ENCODE measurements around the gene AGAP2. TPM values are rescaled to one million over a fixed set of nuclear protein-coding genes. Genes with fewer than 3 reads are reported as not detected.

AGAP2 gene
- total and polyA plus RNA-seq, 2 donors (not counting 1 experiment from before 2014, with no cell fraction given), result 22.2 to 27.0 TPM

GRCh38 chr12:57782243-57782607, 43.7 kb upstream of the AGAP2 start:
- H4K20me1 ChIP-seq (ENCODE audit: control insufficient read depth, insufficient read depth, low read length, poor library complexity, severe bottlenecking), result no peaks in the 10 kb centered on the region
- H3K79me2 ChIP-seq (ENCODE audit: control insufficient read depth, insufficient read depth, low read length), result peaks cover 25% of the 10 kb centered on the region
- H3K27ac ChIP-seq (ENCODE audit: low read length in 2 of 2), result no peak overlapping the region
- ChIA-PET CTCF (interaction anchor here (1.0 to 6.9 kb wide), 10 partner anchors 15 to 122 kb away, joined by 3 to 59 read pairs (median 6); partner anchors contain the start of genes CYP27B1 and MARCHF9), POLR2A (interaction anchor here (0.8 kb wide), 1 partner anchor 37 kb away, joined by 3 read pairs; no protein-coding TSS in a partner anchor)
- no peak for ATAC-seq (ENCODE audit: low read depth)
- H2AFZ ChIP-seq (ENCODE audit: insufficient read depth, low read depth, low read length, poor library complexity, severe bottlenecking), result peak overlapping the region; percentile 91
- intact Hi-C loops (cut with micrococcal nuclease), result loop anchor here (1.0 to 5.0 kb wide), 5 partner anchors 10 to 123 kb away; partner anchors contain the start of genes EEF1AKMT3 and METTL1
- H3K9me3 ChIP-seq (ENCODE audit: control extremely low read depth in 1 of 3, control insufficient read depth in 2 of 3, insufficient read depth in 1 of 3, low read length in 2 of 3), result no peaks in the 10 kb centered on the region
- Mint-ChIP-seq H3K4me3 (peak overlapping the region; percentile 100), H3K9me3 (ENCODE audit: insufficient read depth) (no peaks in the 10 kb centered on the region), H3K27ac (peak overlapping the region; percentile 96), H3K4me1 (peaks cover 18% of the 10 kb centered on the region), H3K27me3 (no peaks in the 10 kb centered on the region)
- WGBS (ENCODE audit: insufficient coverage), result 0% methylated on average over 1 of the region's 4 CpGs
- peaks cover 9 to 17% of the 10 kb centered on the region in 2 donors for H3K4me1 ChIP-seq (ENCODE audit: control insufficient read depth in 2 of 2, insufficient read depth in 2 of 2, low read length in 2 of 2)
- H3K9ac ChIP-seq (ENCODE audit: low read length), result peak overlapping the region; percentile 94
- H3K4me3 ChIP-seq (ENCODE audit: control extremely low read depth in 1 of 5, extremely low read depth in 1 of 5, insufficient read depth in 1 of 5, low read depth in 2 of 5, low read length in 4 of 5), result peak overlapping the region in 2 of 5 experiments; percentile 99 to 100
- DNase-seq, result no peak
- peaks cover 8 to 22% of the 10 kb centered on the region in 2 experiments for H3K36me3 ChIP-seq (replicated peaks in 1 of 2; ENCODE audit: control extremely low read depth in 1 of 2, control insufficient read depth in 1 of 2, extremely low read depth in 1 of 2, insufficient read depth in 2 of 2, low read length in 1 of 2)
- TF ChIP-seq, protein P1, sequence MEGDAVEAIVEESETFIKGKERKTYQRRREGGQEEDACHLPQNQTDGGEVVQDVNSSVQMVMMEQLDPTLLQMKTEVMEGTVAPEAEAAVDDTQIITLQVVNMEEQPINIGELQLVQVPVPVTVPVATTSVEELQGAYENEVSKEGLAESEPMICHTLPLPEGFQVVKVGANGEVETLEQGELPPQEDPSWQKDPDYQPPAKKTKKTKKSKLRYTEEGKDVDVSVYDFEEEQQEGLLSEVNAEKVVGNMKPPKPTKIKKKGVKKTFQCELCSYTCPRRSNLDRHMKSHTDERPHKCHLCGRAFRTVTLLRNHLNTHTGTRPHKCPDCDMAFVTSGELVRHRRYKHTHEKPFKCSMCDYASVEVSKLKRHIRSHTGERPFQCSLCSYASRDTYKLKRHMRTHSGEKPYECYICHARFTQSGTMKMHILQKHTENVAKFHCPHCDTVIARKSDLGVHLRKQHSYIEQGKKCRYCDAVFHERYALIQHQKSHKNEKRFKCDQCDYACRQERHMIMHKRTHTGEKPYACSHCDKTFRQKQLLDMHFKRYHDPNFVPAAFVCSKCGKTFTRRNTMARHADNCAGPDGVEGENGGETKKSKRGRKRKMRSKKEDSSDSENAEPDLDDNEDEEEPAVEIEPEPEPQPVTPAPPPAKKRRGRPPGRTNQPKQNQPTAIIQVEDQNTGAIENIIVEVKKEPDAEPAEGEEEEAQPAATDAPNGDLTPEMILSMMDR (IDR thresholded peaks at IDR 0.05), result no peak
- TF ChIP-seq EZH2 (IDR thresholded peaks at IDR 0.05; ENCODE audit: borderline replicate concordance, insufficient read depth, low read depth, low read length, poor library complexity, severe bottlenecking), result no peak
- no peaks in the 10 kb centered on the region for H3K27me3 ChIP-seq (replicated peaks in 1 of 4; ENCODE audit: control extremely low read depth in 1 of 4, control insufficient read depth in 3 of 4, insufficient read depth in 4 of 4, low read length in 3 of 4)
- peak overlapping the region; percentile 98 for H3K4me2 ChIP-seq (replicated peaks; ENCODE audit: low read depth, low read length, poor library complexity, severe bottlenecking)

GRCh38 chr12:57781801-57782200, 43.3 kb upstream of the AGAP2 start:
- ChIA-PET CTCF (interaction anchor here (0.7 to 6.9 kb wide), 8 partner anchors 14 to 123 kb away, joined by 3 to 59 read pairs (median 6); partner anchors contain the start of genes CYP27B1 and MARCHF9), POLR2A (interaction anchor here (0.7 kb wide), 1 partner anchor 114 kb away, joined by 4 read pairs; no protein-coding TSS in a partner anchor)
- Mint-ChIP-seq H3K27me3 (no peaks in the 10 kb centered on the region), H3K27ac (no peak overlapping the region), H3K4me3 (no peak overlapping the region), H3K9me3 (ENCODE audit: insufficient read depth) (no peaks in the 10 kb centered on the region), H3K4me1 (peaks cover 18% of the 10 kb centered on the region)
- TF ChIP-seq EZH2 (IDR thresholded peaks at IDR 0.05; ENCODE audit: borderline replicate concordance, insufficient read depth, low read depth, low read length, poor library complexity, severe bottlenecking), result no peak
- TF ChIP-seq, protein P1 (IDR thresholded peaks at IDR 0.05), result no peak
- no peaks in the 10 kb centered on the region for H3K9me3 ChIP-seq (ENCODE audit: control extremely low read depth in 1 of 3, control insufficient read depth in 2 of 3, insufficient read depth in 1 of 3, low read length in 2 of 3)
- intact Hi-C loops (cut with micrococcal nuclease), result loop anchor here (1.0 to 5.0 kb wide), 5 partner anchors 10 to 124 kb away; partner anchors contain the start of genes EEF1AKMT3 and METTL1
- H2AFZ ChIP-seq (ENCODE audit: insufficient read depth, low read depth, low read length, poor library complexity, severe bottlenecking), result peak overlapping the region; percentile 91
- H3K4me1 ChIP-seq (ENCODE audit: control insufficient read depth in 2 of 2, insufficient read depth in 2 of 2, low read length in 2 of 2), result peaks cover 9 to 17% of the 10 kb centered on the region in 2 donors
- no peak overlapping the region for H3K4me2 ChIP-seq (replicated peaks; ENCODE audit: low read depth, low read length, poor library complexity, severe bottlenecking)
- no peak overlapping the region for H3K9ac ChIP-seq (ENCODE audit: low read length)
- peaks cover 5 to 18% of the 10 kb centered on the region in 2 experiments for H3K36me3 ChIP-seq (replicated peaks in 1 of 2; ENCODE audit: control extremely low read depth in 1 of 2, control insufficient read depth in 1 of 2, extremely low read depth in 1 of 2, insufficient read depth in 2 of 2, low read length in 1 of 2)
- WGBS (ENCODE audit: insufficient coverage), result 82% methylated on average over 2 of the region's 2 CpGs
- H3K27me3 ChIP-seq (replicated peaks in 1 of 4; ENCODE audit: control extremely low read depth in 1 of 4, control insufficient read depth in 3 of 4, insufficient read depth in 4 of 4, low read length in 3 of 4), result no peaks in the 10 kb centered on the region
- no peak for ATAC-seq (ENCODE audit: low read depth)
- H3K4me3 ChIP-seq (ENCODE audit: control extremely low read depth in 1 of 5, extremely low read depth in 1 of 5, insufficient read depth in 1 of 5, low read depth in 2 of 5, low read length in 4 of 5), result no peak overlapping the region
- no peaks in the 10 kb centered on the region for H4K20me1 ChIP-seq (ENCODE audit: control insufficient read depth, insufficient read depth, low read length, poor library complexity, severe bottlenecking)
- peaks cover 25% of the 10 kb centered on the region for H3K79me2 ChIP-seq (ENCODE audit: control insufficient read depth, insufficient read depth, low read length)
- no peak for DNase-seq
- H3K27ac ChIP-seq (ENCODE audit: low read length in 2 of 2), result no peak overlapping the region
